K562 (cell line): ENCODE measurements around the gene PLA2G15. TPM values are rescaled to one million over a fixed set of nuclear protein-coding genes. Genes with fewer than 3 reads are reported as not detected.

ENCODE experiments used
- HNRNPLL ChIP-seq: fragments of 200-400 bp; formaldehyde crosslinking; IDR thresholded peaks from 2 replicates; pipeline ENCODE4 v1.6.1; 2017; ENCODE audit warnings: low read length, low read depth, mild to moderate bottlenecking; ENCODE audit not compliant: poor library complexity, severe bottlenecking
- KAT7 ChIP-seq: sonication (generic); formaldehyde crosslinking; IDR thresholded peaks from 2 replicates; pipeline ENCODE4 v1.8.0; 2022; ENCODE audit warnings: missing genetic modification reagents, mild to moderate bottlenecking, borderline replicate concordance
- PCBP1 ChIP-seq: fragments of 200-400 bp; formaldehyde crosslinking; IDR thresholded peaks from 2 replicates; pipeline ENCODE4 v1.6.1; 2018; ENCODE audit warnings: mild to moderate bottlenecking, low read depth, low read length; ENCODE audit not compliant: poor library complexity, severe bottlenecking
- TAF7 ChIP-seq: fragments of 450-650 bp; IDR thresholded peaks from 2 replicates; pipeline ENCODE4 v1.6.1; 2016; ENCODE audit warnings: missing genetic modification characterization, missing compliant biosample characterization
- ZBTB11 ChIP-seq, 3 experiments: fragments of 200-800 bp in 1 of 3; fragments of 250-450 bp in 1 of 3; fragments of 450-650 bp in 1 of 3; sonication (Bioruptor Pico) in 1 of 3; sonication (Bioruptor generic) in 1 of 3; formaldehyde crosslinking in 1 of 3; IDR thresholded peaks; 2 replicates each; pipeline versions ENCODE4 v1.6.1 to v1.8.0; 2016 to 2022; ENCODE audit warnings: mild to moderate bottlenecking in 2 of 3, missing genetic modification characterization in 2 of 3, missing compliant biosample characterization in 1 of 3, moderate library complexity in 1 of 3
- ZNF551 ChIP-seq: fragments of 250-450 bp; sonication (Bioruptor Pico); IDR thresholded peaks from 2 replicates; pipeline ENCODE4 v1.5.0; 2021; ENCODE audit warnings: mild to moderate bottlenecking, moderate library complexity
- ZNF589 ChIP-seq: fragments of 200-800 bp; sonication (Bioruptor generic); IDR thresholded peaks from 2 replicates; pipeline ENCODE4 v1.6.1; 2016; ENCODE audit warnings: low read depth, missing genetic modification characterization, missing compliant biosample characterization
- polyA plus RNA-seq, 8 experiments: library from polyadenylated mRNA; depleted of rRNA in 4 of 8; stranded (reverse) in 5 of 8; unstranded in 3 of 8; fragments of >200 nt; fragmentation: Nextera tagmentation in 2 of 8; fragmentation: Illumina TruSeq in 1 of 8; extraction: Ambion mirVana in 2 of 8; extraction: Trizol in 1 of 8; gene quantifications; 2 replicates each; pipeline versions ENCODE4 v1.2.1 to v1.2.3, GENCODE V29; 2011 to 2014; ENCODE audit warnings: inconsistent platforms in 1 of 8, missing spikeins in 1 of 8
- total RNA-seq, 7 experiments: library from RNA; depleted of rRNA in 6 of 7; stranded (reverse); fragments of >200 nt in 6 of 7; fragmentation: Illumina TruSeq in 2 of 7; extraction: Trizol in 2 of 7; gene quantifications; 2 replicates each; pipeline versions ENCODE4 v1.2.1 to v1.2.3, GENCODE V29; 2011 to 2021; ENCODE audit warnings: low replicate concordance in 1 of 7
- TF ChIP-seq, protein P1 (sequence below), 2 experiments: fragments of 450-650 bp; formaldehyde crosslinking in 1 of 2; IDR thresholded peaks; 2 replicates each; pipeline versions ENCODE4 v1.4.0 to v1.6.1; 2014 to 2020; ENCODE audit warnings: mild to moderate bottlenecking in 2 of 2, borderline replicate concordance in 1 of 2, low read depth in 1 of 2

Gene PLA2G15
- total and polyA plus RNA-seq, 9 of the 15 experiments (the other 6 are each of a cell fraction or from before 2014, with no cell fraction given) = 0.42 to 8.6 (median 4.8) TPM

DNA sequence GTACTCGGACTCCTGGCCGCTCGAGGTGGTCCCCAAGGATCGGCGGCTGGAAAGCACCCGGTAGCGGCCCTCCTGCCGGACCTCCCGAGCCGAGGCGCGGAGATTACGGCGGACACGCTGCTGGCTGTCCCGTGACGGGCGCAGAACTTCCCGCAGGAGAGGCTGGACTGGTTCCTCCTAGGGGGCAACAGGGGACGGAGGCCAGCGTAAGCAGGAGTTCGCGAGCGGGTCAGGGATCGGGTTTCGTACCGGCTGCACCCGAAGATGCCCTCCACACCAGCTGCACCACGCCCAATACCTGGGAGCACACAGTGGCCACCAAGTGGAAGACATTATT lies 65.2 kb downstream of the PLA2G15 start (continued):
- TF ChIP-seq, protein P1, sequence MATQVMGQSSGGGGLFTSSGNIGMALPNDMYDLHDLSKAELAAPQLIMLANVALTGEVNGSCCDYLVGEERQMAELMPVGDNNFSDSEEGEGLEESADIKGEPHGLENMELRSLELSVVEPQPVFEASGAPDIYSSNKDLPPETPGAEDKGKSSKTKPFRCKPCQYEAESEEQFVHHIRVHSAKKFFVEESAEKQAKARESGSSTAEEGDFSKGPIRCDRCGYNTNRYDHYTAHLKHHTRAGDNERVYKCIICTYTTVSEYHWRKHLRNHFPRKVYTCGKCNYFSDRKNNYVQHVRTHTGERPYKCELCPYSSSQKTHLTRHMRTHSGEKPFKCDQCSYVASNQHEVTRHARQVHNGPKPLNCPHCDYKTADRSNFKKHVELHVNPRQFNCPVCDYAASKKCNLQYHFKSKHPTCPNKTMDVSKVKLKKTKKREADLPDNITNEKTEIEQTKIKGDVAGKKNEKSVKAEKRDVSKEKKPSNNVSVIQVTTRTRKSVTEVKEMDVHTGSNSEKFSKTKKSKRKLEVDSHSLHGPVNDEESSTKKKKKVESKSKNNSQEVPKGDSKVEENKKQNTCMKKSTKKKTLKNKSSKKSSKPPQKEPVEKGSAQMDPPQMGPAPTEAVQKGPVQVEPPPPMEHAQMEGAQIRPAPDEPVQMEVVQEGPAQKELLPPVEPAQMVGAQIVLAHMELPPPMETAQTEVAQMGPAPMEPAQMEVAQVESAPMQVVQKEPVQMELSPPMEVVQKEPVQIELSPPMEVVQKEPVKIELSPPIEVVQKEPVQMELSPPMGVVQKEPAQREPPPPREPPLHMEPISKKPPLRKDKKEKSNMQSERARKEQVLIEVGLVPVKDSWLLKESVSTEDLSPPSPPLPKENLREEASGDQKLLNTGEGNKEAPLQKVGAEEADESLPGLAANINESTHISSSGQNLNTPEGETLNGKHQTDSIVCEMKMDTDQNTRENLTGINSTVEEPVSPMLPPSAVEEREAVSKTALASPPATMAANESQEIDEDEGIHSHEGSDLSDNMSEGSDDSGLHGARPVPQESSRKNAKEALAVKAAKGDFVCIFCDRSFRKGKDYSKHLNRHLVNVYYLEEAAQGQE (IDR thresholded peaks at IDR 0.05; ENCODE audit: borderline replicate concordance) = no peak
- TF ChIP-seq, protein P1 (CRISPR knock-in tag; IDR thresholded peaks at IDR 0.05; ENCODE audit: low read depth) = 0 out of 2 replicates have a peak, but pooled peaks have one; percentile 16
- TF ChIP-seq PCBP1 (no peak), ZNF589 (no peak), HNRNPLL (peak; percentile 52), ZBTB11 (CRISPR knock-in tag; IDR thresholded peaks at IDR 0.05) (0 out of 6 replicates have a peak, but pooled peaks of 1 of the 3 experiments have one; percentile 17), TAF7 (no peak), KAT7 (CRISPR knock-in tag) (0 out of 2 replicates have a peak, but pooled peaks have one; percentile 70), ZNF551 (no peak)
